Keratinocyte (primary cell): Measurements from ENCODE around the gene DENND6A.

ENCODE experiments used
- CTCF ChIP-seq, 3 experiments: IDR thresholded peaks in 1 of 3; conservative IDR thresholded peaks in 1 of 3; optimal IDR thresholded peaks in 1 of 3; 2 replicates in 2 of 3; 3 replicates in 1 of 3; pipeline versions ENCODE3 to v1.5.1; 2011; ENCODE audit warnings: low read length in 3 of 3, mild to moderate bottlenecking in 3 of 3, moderate library complexity in 2 of 3, control low read depth in 1 of 3, inconsistent platforms in 1 of 3; ENCODE audit not compliant: insufficient read depth in 2 of 3; ENCODE audit errors: extremely low read depth in 1 of 3
- EZH2 ChIP-seq: IDR thresholded peaks from one replicate; pipeline ENCODE4 v1.6.1; 2012; ENCODE audit warnings: inconsistent platforms, mild to moderate bottlenecking, low read length, moderate library complexity

- TF ChIP-seq EZH2 (no peak), CTCF (optimal IDR thresholded peaks at IDR 0.05 in 1 of 3, IDR thresholded peaks at IDR 0.05 in 1 of 3, conservative IDR thresholded peaks at IDR 0.05 in 1 of 3; ENCODE audit: extremely low read depth in 1 of 3, insufficient read depth in 2 of 3, low read length in 3 of 3) (no peak)
Observed at GRCh38 chr3:57733790-57734189, 40.9 kb upstream of the DENND6A start.
